GM21367 (cell line): Measurements from ENCODE around the gene DOCK4.

Source experiments
- ATAC-seq: cut with Tn5 transposase; IDR thresholded peaks from one replicate; pipeline ENCODE4 v1.9.1; 2021; ENCODE audit not compliant: unreplicated experiment

Gene DOCK4

DNA sequence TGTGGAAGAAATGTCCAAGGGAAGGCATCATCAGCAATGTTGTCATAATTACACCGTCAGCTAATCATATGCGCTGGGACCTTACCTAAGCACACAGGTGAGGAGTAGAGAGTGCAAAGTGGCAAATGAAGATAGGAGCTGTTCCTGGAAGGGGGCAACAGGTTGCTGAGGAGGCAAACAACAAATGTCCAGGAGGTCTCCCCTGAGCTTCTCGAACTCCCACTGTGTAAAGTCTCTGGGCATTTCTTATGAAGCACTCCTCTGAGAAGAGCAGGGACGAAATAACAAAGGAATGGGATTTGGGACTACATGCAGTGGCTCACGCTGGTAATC lies 152.5 kb downstream of the DOCK4 start:
- ATAC-seq = no peak

DNA sequence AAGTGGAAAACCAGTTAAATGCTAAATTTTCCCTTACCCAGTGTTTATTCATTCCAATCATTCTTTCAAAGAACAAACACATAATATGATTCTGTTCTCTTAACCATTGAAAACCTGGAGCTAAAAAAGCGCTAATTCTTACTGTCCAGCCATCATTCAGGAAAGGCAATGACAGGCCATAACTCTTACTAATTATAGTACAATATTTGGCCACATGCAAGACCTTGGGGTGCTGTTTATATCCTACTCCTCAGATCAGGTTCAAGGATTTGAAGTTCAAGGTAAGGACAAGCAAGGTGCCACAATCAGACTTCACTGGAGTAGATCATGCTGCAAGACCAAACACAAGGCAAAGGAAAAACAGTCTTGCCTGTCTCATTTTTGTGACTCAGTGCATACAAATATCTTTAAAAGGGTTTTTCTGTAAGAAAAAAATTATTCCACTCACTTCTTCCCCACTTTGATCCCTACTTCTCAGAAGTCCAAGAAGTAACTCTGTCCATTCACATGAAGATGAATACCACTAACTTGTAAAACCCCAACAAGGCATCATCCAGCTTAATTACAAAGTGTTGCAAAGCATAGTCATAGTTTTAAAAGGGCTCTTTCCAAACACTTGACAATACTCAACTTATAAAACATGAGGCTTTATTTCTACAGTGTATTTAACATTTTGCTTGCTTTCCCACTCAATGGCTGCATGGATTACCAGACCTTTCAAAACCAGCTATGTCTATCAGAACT lies 153.0 kb downstream of the DOCK4 start:
- no peak for ATAC-seq

DNA sequence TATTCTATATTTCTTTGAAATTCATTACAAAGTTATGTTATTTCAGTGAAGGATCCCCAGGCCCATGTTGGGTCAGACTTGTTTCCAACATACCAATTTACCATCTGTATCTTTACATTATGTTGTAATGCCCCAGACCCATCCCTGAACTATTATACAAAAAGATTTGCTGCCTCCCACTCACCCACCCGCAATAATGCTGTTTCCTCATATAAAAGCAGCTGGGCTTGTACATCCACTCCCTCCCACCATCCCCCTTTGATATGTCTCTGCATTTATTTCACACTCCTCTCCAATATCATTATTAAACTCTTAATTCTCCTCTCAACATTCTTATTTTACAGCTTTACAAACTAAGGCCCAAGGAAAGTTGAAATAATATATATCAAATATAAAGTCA lies 153.7 kb downstream of the DOCK4 start:
- ATAC-seq = no peak

DNA sequence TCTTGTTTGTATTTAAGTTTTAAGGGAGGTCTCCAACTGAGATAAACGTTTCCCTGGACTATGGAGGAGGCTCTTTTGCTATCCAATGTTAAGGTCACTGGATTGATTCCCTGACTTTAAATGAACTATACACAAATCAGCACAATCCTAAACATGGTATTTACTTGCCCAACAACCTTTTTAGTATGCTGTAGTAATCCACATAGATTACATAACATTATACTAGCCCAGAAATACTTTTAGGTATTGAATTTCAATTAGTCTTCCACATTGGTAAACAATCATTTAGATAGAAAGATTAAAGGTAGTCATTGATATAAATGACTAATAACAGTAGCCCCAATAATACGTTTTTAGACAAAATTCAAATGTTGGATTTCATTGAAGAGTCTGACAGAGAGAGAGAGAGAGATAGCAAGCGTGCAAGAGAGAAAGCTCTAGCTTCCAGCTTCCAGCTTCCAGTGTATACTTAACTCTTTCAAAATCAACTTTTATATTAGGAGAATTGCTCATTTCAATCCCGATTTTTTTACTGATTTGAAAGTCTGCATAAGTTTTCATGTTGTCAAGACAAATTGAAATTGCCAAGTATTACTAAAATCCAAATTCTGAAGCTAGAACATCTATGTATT lies 155.8 kb downstream of the DOCK4 start:
- no peak for ATAC-seq

DNA sequence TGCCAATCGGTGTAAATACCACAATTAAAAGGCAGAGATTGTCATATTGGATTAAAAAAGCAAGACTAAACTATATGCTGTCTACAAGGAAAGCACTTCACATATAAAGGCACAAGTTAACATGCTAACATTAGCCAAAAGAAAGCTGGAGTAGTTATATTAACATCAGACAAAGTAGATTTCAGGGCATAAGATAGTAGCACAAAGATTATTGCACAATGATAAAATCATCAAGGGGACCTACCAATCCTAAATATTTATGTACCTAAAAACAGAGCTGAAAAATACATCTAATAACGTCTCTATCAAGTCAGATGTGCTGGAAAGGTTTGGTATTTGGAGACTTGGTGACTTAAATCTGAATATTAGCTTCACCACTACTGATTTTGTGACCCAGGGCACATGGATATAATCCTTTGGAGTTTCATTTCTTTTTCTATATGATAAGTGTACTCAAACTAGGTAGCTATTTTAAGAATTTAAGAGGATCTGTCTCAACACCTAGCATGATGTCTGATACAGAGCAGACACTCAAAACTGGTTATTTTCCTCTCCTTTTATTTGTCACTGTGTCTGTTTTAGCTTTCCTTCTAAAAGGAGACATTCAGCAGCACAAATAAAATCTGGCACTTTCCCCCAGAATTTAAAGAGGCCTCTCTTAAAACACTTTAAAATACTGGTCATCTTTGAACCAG lies 156.5 kb downstream of the DOCK4 start:
- ATAC-seq = no peak

DNA sequence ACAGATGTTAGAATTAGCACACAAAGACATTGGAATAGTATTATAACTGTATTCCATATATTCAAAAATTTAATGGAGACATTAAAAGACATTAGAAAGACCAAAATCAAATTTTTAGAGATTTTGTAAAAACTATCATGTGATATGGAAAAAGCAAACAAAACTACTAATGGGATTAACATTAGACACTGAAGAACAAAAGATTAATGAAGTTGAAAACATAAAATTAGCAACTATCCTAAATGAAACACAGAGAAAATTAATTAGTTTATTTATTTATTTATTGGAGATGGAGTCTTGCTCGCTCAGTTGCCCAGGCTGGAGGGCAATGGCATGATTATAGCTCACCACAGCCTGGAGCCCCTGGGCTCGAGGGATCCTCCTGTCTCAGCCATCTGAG lies 158.8 kb downstream of the DOCK4 start:
- ATAC-seq = no peak

DNA sequence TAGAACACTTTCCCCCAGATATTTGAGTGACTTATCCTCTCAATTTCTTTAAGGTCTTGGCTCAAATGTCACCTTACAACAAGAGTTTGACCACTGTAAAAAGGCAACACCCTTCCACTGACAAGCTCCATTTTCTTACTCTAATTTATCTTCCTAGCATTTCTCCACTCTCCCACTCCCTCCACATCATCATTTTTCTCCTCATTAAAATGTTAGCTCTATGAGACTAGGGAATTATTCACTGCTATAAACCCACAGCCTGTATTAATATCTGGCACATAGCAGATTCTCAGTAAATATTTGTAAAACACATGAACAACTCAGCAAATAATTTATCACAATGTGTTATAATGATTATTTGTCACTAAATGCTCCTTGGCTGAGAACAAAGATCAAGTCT lies 161.0 kb downstream of the DOCK4 start:
- ATAC-seq = no peak

DNA sequence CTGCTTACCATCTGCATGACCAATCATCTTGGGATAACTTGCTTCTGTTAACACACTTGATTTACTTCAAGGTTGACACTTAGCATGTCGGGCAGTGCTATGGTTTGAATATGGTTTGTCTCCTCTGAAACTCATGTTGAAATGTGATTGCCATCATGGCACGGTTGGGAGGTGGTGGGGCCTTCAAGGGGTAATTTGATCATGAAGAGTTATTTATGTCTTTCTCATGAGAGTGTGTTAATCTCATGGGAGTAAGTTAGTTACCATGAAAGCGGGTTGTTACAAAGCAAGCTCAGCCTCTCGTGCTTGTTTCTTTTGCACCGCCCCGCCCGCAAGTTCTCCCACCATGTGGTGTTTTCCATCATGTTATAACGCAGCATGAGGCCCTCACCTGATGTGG lies 163.6 kb downstream of the DOCK4 start:
- ATAC-seq = no peak

DNA sequence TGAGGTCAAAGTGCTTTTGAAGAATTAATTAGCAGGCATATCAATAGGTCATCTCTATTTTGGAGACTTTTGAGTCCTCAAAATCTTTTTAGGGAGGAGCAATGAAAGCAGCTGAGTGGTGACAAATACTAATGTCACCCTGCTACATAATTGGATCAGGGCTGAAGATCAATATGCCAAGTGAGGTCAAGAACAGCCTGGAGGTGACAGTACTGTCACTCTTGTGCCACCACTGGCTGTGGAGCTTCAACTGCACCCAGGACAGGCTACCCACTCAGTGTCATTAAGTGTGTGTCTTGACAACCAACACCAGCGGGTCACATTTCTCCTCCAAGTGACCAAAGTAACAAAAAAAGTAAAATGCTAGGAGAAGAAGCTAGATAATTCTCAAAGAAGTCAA lies 167.8 kb downstream of the DOCK4 start:
- no peak for ATAC-seq

DNA sequence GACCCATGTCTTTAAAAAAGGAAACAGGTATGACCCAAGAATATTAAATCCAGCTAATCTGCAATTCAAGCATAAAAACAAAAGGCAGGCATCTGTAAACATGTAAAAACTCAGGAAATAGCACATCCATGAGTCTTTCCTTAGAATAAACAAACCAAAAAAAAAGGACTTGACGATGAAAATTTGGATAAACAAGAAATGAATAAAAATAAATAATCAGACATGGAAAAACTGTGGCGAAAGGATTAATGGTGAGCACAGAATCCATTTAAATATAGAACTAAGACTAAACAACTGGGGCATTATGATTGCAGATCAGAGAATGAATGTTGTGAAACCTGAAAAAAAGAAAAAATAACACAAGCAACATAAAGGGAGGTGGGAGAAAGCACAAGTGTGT lies 170.1 kb downstream of the DOCK4 start:
- no peak for ATAC-seq

DNA sequence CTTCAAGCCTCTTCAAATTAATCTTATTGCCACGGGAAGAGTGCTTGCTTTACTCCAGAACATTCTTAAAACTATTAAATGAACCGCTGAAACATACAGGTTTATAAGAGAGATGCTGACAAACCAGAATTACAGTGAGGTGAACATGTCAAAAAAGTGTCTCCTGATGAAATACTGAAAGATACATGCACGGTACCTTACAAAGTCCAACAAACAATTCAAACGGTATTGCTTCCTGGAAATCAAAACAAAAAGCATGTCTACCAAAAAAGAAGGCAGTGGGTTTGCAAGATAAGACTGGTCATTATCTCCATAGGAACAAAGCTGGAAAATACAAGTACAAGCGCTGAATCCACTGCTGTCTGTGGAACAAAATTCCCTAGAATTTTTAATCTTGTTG lies 174.5 kb downstream of the DOCK4 start:
- no peak for ATAC-seq

DNA sequence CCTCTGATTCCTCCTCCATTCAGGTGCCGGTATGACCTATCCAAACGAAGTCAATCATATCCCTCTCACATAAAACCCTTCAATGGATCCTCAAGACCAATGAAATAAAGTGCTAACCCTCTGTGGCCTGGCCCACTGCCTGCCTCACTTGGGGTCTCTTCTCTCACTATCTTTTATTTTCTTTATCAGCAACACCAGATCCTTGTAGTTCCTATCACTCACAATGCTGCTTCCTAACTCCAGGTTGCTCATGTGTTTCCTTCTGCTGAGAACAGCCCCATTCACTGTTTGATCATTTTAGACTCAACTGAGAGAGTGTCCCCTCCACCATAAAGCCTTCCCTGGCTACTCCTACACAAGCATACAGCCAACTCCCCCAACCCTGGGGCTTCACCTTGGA lies 180.6 kb downstream of the DOCK4 start:
- no peak for ATAC-seq

DNA sequence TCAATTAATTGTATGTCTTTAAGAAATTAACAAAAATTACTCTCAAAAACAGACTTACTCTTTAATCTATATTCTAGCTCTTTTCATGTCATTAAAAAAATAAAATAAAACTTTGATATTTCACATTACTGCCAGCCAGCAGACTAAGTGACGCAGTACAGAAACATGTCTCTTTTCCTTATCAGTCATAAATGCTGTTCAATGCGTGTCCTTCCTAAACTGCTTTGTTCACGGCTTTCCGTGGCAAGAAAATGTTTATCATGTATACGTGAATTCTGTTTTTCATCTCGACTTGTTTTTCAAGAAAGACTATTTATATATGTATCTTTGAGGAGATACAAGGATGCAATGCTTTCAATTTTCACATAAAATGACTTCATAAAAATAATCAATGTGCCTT lies 182.4 kb downstream of the DOCK4 start:
- no peak for ATAC-seq

DNA sequence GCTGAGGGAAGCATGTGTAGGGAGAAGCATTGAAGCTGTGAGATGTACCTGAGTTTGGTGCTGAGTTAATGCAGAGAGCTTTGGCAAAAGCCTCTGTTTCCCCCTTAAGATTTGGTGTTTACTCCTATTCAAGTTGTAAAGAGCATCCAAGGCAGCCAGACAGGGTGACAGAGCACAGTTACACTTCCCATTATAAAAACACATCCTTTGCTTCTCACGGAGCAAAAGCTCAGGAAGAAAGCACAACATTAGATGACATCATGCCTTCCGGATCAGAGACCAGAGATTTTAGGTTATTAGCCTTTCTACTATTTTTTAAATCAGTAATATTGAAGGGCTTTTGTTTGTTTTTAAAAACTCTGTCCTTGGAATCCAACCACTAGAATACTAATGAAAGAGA lies 182.9 kb downstream of the DOCK4 start:
- no peak for ATAC-seq

DNA sequence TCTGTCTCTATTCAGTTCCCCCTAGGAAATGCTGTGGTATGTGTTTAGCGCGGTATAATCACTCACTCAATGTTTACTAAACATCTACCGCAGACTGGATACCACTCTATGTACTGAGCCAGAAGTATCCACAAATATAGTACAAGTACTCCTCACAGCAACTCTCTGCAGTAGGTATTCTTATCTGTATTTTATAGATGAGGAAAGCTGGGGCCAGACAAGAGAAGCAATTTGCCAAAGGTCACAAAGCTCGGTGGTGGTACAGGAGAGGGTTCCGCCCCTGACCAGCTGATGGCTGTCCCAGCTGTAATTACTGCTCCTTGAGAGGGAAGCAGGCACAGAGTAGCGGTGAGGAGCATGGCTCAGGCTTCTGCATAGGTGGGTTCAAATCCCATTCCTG lies 184.1 kb downstream of the DOCK4 start:
- no peak for ATAC-seq

DNA sequence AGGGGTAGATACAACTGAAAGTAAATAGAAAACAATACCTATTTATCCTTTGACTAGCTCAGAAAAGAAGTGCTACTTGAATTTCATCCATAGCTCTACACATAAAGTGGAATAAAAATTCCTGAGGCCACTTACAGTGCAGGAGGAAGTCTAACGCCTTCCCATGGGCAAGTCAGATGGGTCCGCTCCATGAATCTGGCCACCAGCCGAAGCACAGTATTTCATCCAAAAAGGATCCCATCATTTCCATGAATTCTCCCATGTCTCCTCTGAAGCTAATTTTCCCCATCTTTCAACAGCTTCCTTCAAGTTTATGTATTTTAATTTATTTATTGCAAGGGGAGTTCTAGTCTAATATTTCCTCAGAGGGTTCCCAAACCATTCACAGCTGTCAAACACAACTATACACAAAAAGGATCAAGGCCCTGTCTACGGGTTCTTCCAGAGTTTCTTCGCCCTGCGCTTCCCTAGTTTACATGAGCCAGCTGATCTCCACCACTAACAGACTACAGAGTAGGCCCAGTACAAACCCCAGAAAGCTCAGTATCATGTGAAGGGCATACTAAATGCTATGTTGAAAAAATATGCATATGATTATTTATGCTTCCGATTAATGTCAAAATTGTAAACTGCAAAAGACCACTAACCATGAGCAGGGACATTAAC lies 184.7 kb downstream of the DOCK4 start:
- no peak for ATAC-seq

DNA sequence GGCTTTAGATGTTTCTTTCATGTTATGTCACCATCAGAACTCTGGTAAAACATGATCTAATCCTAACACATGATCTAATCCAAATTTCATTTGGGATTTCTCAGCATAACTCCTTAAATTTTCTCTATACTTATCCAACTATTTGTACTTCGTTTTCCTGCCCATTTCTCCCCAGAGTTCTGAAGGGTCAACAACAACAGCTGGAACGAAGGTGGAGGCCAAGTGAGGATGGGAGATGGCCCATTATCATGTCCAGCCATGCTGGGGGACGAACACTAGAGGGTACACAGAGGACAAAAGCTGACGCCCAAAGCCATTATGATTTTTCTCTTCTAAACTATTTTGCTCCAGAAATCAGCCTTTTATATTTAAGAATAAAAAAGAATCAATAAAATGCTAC lies 185.4 kb downstream of the DOCK4 start:
- no peak for ATAC-seq

DNA sequence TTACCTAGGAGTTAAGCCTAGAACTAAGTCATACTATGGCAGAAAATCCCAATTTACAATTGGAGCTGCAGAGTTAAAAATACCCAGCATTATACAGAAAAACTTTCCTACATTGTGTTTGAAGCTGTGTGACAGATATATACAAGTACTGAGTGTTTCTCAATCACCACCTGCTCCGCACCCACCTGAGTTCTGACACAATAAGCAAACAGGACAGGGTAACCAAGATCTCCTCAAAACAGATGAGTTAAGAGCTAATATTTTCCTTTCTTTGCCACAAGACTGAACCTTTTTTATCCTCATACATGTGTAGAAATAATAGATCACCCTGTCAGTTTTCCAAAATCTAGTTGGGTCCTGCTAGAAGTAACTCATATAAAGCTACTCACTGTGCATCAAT lies 186.3 kb downstream of the DOCK4 start:
- no peak for ATAC-seq

DNA sequence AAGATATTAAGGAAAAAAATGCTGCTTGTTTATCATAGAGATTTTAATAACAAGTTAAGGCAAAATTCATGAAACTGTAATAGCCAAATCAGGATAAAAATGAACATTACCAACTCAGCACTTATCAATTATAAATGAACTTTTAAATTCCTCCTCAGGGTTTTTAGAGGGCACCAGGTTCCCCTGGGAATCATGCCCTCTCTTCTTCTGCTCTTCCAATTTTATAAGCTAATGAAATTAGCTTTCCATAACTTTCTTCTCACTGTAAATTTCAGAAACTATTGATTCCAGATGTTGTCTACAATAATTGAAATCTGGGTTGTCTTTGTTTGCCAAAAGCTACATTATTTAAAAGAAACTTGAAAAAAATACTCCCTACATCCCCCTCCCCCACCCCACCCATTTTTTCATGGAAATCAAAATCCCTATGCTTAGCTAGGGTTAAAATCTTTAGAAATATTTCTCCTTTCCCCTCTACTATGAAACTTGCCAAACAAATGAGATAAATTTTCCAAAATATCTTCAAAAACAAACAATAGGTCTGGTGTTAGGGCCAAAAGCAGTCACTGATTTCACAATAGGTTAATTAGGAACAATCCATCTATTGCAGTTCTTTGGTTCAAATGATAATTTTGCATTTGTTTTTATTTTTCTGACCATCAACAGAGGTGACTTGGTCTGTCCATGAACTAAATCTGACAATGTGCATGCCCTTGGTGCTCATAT lies 187.7 kb downstream of the DOCK4 start:
- no peak for ATAC-seq

DNA sequence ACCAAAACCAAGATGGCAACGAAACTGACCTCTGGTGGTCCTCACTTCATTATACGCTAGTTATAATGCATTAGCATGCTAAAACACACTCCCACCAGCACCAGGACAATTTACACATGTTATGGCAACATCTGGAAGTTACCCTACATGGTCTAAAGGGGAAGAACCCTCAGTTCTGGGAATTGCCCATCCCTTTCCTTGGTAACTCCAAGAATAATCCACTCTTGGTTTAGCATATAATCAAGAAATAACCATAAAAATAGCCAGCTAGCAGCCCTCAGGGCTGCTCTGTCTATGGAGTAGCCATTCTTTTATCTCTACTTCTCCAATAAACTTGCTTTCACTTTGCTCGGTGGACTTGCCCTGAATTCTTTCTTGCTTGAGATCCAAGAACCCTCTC lies 191.1 kb downstream of the DOCK4 start:
- ATAC-seq = no peak

DNA sequence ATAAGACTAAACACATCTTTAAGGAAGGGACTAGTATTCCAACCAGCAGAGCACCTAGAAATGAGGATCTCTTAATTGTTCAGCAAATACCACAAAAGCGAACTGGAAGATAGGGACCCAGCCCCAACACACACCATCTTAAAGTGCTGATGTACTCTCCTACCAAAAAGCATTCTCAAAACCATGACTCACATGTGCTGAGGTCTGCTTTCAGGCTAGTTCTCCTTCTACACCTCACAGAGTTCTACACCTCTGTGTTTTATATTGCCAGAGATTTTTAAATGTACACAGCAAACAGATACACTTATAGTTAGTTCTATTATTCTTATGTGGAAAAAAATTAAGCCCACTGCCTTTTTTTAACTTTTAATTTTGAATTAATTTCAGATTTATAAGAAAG lies 191.9 kb downstream of the DOCK4 start:
- no peak for ATAC-seq
